Amniotic stem cell (primary cell): ENCODE results near the gene ZSWIM1.
"Not testable (repeated sequence)": the region's sequence is repeated elsewhere in the genome, so short reads cannot be mapped to it uniquely, and the experiment has no call there.

Experiments
- DNase-seq: peaks from one replicate; lab custom pipeline; 2025; lab: John Stamatoyannopoulos, UW

The ZSWIM1 gene

GRCh38 chr20:45909817-45910669 is 29.0 kb downstream of the ZSWIM1 start:
- no peak for DNase-seq

- DNase-seq = peak; percentile 86
Observed at GRCh38 chr20:45910670-45911485, 29.9 kb downstream of the ZSWIM1 start.

- DNase-seq = no peak
Observed at GRCh38 chr20:45911486-45912343, 30.7 kb downstream of the ZSWIM1 start, which contains the start of gene PLTP. PLTP (minus strand) TSS chr20:45912155; CDS start chr20:45911452, 703 bp downstream.

- DNase-seq = no peak
Observed at GRCh38 chr20:45912344-45912682, 31.3 kb downstream of the ZSWIM1 start.

GRCh38 chr20:45913116-45913515 is 32.1 kb downstream of the ZSWIM1 start:
- DNase-seq = no peak

GRCh38 chr20:45917790-45918141 is 36.7 kb downstream of the ZSWIM1 start:
- no peak for DNase-seq

- DNase-seq = no peak
Observed at GRCh38 chr20:45918182-45918737, 37.2 kb downstream of the ZSWIM1 start.

GRCh38 chr20:45918779-45919537 is 37.9 kb downstream of the ZSWIM1 start:
- DNase-seq = no peak

GRCh38 chr20:45919542-45920399 is 38.7 kb downstream of the ZSWIM1 start:
- no peak for DNase-seq

- no peak for DNase-seq
Observed at GRCh38 chr20:45920462-45921336, 39.7 kb downstream of the ZSWIM1 start.

- DNase-seq = no peak
Observed at GRCh38 chr20:45921337-45922189, 40.5 kb downstream of the ZSWIM1 start.

GRCh38 chr20:45924391-45925261 is 43.6 kb downstream of the ZSWIM1 start:
- no peak for DNase-seq

GRCh38 chr20:45925821-45926506 is 44.9 kb downstream of the ZSWIM1 start:
- DNase-seq = no peak

GRCh38 chr20:45926731-45927070 is 45.7 kb downstream of the ZSWIM1 start:
- DNase-seq = no peak

GRCh38 chr20:45927071-45927878 is 46.2 kb downstream of the ZSWIM1 start:
- DNase-seq = no peak

- not testable (repeated sequence) for DNase-seq
Observed at GRCh38 chr20:45931680-45932079, 50.7 kb downstream of the ZSWIM1 start.
